Measurements from ENCODE around the gene ACAA2.

ACAA2 gene

DNA sequence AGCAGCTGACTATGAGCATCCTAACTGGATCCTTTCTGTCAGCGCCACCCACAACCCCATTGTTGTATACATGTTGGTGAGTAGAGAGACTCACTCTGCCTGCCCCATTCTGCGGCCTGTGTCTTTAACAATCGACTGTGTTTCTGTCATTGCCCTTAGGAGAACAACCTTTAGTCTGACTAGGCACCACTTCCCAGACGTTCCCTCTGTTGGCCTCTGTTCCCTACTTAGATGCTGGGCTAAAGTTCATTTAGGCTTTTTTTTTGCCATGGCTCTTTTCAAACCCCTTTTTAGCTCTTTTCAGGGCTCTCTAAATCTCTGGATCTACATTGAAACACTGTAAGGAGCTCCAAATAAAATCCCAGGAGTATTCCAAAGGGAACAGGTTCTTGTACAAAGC, 20.5 kb upstream of the ACAA2 start:
- DNase-seq (ENCODE audit: extremely low spot score): no peak
- ChIA-PET CTCF (interaction anchor here (0.9 to 1.4 kb wide), 2 partner anchors 24 to 30 kb away, joined by 3 read pairs; no protein-coding TSS in a partner anchor), POLR2A (no interaction called here)
- TF ChIP-seq, protein P1, sequence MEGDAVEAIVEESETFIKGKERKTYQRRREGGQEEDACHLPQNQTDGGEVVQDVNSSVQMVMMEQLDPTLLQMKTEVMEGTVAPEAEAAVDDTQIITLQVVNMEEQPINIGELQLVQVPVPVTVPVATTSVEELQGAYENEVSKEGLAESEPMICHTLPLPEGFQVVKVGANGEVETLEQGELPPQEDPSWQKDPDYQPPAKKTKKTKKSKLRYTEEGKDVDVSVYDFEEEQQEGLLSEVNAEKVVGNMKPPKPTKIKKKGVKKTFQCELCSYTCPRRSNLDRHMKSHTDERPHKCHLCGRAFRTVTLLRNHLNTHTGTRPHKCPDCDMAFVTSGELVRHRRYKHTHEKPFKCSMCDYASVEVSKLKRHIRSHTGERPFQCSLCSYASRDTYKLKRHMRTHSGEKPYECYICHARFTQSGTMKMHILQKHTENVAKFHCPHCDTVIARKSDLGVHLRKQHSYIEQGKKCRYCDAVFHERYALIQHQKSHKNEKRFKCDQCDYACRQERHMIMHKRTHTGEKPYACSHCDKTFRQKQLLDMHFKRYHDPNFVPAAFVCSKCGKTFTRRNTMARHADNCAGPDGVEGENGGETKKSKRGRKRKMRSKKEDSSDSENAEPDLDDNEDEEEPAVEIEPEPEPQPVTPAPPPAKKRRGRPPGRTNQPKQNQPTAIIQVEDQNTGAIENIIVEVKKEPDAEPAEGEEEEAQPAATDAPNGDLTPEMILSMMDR (IDR thresholded peaks at IDR 0.05; ENCODE audit: control extremely low read depth, extremely low read depth, low read depth, missing control alignments): no peak

DNA sequence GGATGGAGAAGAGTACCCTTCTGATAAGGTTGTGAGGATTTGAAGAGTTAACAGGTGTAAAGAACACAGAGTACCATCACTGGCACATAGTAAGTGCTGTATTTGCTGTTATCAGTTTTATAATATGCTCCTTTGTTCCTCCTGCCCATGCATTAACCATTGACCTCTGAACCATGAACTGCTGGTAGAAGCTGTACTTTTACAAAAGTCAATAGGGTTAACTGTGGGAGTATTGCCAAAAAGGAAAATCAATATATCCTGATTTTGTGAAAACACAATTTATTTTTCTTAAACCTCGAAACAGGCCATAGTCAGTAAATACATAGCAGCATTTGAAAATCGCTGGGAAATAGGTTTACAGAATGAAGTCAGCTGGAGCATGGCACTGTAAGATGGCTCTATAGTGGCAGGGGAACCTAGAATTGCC, 18.9 kb upstream of the ACAA2 start:
- TF ChIP-seq, protein P1 (IDR thresholded peaks at IDR 0.05; ENCODE audit: control extremely low read depth, extremely low read depth, low read depth, missing control alignments): no peak
- no peak for DNase-seq (ENCODE audit: extremely low spot score)
- ChIA-PET POLR2A (no interaction called here), CTCF (no interaction called here)

DNA sequence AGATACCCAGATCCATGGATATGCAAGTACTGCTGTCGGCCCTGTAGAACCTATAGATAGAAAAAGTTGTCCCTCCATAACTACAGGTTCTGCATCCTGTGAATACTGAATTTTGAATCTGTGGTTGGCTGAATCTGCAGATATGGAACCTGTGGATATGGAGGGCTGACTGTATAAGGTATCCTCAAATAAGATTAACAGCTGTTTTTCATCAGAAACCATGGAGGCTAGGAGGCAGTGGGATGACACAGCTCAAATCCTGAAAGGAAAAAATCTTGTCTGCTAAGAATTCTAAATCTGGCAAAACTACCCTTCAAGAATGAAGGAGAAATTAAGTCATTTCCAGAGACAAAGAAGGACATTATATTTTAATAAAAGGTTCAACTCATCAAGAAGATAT, 14.7 kb upstream of the ACAA2 start:
- no peak for DNase-seq (ENCODE audit: extremely low spot score)
- CTCF ChIA-PET: interaction anchor here (1.3 kb wide), 1 partner anchor 13 kb away, joined by 3 read pairs; no protein-coding TSS in a partner anchor
- TF ChIP-seq, protein P1 (IDR thresholded peaks at IDR 0.05; ENCODE audit: control extremely low read depth, extremely low read depth, low read depth, missing control alignments): no peak
- POLR2A ChIA-PET: no interaction called here

DNA sequence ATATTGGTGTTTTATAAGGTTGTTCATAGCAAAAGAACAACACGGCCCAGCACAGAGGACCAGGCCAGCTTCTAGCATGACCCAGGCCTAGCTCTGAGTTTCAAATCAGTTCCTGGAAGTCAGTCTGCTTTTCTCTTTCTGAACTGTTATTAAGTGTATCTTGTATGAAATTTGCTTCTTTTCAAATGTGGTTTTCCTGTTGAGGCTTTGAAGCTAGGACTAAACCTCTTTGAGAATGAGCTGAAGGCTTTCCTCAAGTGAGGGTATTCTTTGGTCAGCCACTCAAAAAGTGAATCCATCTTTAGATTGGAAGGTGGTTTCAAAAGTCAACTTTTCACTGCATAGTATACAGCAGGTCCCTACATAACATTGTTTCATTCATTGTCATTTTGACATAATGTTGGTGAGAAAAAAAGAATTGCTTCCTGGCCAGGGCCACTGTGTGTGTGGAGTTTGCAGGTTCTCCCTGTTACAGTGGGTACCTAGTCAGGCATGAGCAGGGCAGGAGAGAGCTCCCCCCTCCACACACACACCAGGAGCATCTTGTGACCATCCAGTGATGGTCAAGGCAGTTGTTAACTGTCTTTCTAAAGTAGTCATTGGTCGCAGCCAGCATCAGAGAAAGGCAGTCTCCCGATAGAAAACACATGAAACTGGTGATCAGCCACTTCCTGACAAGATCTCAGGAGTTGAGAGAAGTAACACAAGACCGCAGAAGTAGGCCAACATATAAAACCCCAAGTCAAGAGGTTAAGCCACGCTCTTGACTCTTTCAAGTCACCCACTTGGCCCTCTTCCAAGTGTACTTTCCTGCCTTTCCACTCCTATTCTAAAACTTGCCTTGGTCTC, 6.7 kb upstream of the ACAA2 start:
- TF ChIP-seq, protein P1 (IDR thresholded peaks at IDR 0.05; ENCODE audit: control extremely low read depth, extremely low read depth, low read depth, missing control alignments): no peak
- DNase-seq (ENCODE audit: extremely low spot score): no peak
- ChIA-PET CTCF (interaction anchor here (1.3 to 1.6 kb wide), 2 partner anchors 15 to 39 kb away, joined by 3 to 6 read pairs; no protein-coding TSS in a partner anchor), POLR2A (no interaction called here)

DNA sequence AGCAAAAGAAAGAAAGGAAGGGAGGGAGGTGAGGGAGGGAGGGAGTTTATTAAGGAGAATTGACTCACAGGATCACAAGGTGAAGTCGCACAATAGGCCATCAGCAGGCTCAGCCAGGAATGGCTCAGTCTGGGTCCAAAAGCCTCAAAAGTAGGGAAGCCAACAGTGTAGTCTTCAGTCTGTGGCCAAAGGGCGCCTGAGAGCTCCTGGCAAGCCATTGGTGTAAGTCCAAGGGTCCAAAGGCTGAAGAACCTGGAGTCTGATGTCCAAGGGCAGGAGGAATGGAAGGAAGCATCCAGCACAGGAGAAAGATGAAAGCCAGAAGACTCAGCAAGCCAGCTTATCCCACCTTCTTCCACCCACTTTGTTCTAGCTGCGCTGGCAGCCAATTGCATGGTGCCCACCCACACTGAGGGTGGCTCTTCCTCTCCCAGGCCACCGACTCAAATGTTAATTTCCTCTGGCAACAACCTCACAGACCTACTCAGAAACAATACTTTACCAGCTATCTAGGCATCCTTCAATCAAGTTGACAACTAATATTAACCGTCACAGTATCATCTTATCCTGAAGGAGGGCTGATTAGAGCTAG, 5.8 kb upstream of the ACAA2 start:
- TF ChIP-seq, protein P1 (IDR thresholded peaks at IDR 0.05; ENCODE audit: control extremely low read depth, extremely low read depth, low read depth, missing control alignments): no peak
- DNase-seq (ENCODE audit: extremely low spot score): no peak
- CTCF ChIA-PET: interaction anchor here (1.6 kb wide), 1 partner anchor 39 kb away, joined by 6 read pairs; no protein-coding TSS in a partner anchor
- POLR2A ChIA-PET: no interaction called here

DNA sequence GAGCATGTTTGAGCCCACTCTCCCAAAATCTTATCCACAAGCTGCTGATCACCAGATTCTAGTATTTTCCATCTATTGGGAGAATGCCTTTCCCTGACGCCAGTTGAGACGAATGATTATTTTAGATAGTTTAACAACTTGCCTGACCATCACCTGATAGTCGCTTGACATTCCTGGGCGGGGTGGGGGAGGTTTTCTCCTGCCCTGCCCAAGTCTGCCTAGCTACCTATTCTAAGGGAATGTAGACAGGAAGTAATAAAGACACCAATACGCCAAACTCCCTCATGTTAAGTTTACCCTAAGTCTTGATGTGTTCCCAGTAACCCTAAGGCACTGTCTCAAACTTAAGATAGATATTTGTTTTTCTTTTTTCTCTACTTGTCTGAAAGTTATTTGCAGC, 4.6 kb upstream of the ACAA2 start:
- ChIA-PET CTCF (no interaction called here), POLR2A (no interaction called here)
- TF ChIP-seq, protein P1 (IDR thresholded peaks at IDR 0.05; ENCODE audit: control extremely low read depth, extremely low read depth, low read depth, missing control alignments): no peak
- no peak for DNase-seq (ENCODE audit: extremely low spot score)
